HEK293T (cell line): ENCODE data around the gene SLC39A13.

Experiments
- BHLHE40 ChIP-seq: fragments of 450-650 bp; IDR thresholded peaks from 2 replicates; pipeline ENCODE4 v1.6.1; 2016; ENCODE audit warnings: mild to moderate bottlenecking, moderate library complexity, borderline replicate concordance
- FOXA1 ChIP-seq: fragments of 450-650 bp; IDR thresholded peaks from 2 replicates; pipeline ENCODE4 v1.6.1; 2016; ENCODE audit warnings: mild to moderate bottlenecking
- FOXK2 ChIP-seq: fragments of 450-650 bp; IDR thresholded peaks from 2 replicates; pipeline ENCODE4 v1.6.1; 2016; ENCODE audit warnings: mild to moderate bottlenecking
- LEF1 ChIP-seq: fragments of 450-650 bp; IDR thresholded peaks from 2 replicates; pipeline ENCODE4 v1.6.1; 2017; ENCODE audit warnings: mild to moderate bottlenecking, borderline replicate concordance
- SP1 ChIP-seq: fragments of 450-650 bp; IDR thresholded peaks from 2 replicates; pipeline ENCODE4 v1.6.1; 2017
- SUZ12 ChIP-seq: fragments of 450-650 bp; IDR thresholded peaks from 2 replicates; pipeline ENCODE4 v1.6.1; 2016; ENCODE audit warnings: mild to moderate bottlenecking
- ZNF384 ChIP-seq: fragments of 450-650 bp; IDR thresholded peaks from 2 replicates; pipeline ENCODE4 v1.6.1; 2016

DNA sequence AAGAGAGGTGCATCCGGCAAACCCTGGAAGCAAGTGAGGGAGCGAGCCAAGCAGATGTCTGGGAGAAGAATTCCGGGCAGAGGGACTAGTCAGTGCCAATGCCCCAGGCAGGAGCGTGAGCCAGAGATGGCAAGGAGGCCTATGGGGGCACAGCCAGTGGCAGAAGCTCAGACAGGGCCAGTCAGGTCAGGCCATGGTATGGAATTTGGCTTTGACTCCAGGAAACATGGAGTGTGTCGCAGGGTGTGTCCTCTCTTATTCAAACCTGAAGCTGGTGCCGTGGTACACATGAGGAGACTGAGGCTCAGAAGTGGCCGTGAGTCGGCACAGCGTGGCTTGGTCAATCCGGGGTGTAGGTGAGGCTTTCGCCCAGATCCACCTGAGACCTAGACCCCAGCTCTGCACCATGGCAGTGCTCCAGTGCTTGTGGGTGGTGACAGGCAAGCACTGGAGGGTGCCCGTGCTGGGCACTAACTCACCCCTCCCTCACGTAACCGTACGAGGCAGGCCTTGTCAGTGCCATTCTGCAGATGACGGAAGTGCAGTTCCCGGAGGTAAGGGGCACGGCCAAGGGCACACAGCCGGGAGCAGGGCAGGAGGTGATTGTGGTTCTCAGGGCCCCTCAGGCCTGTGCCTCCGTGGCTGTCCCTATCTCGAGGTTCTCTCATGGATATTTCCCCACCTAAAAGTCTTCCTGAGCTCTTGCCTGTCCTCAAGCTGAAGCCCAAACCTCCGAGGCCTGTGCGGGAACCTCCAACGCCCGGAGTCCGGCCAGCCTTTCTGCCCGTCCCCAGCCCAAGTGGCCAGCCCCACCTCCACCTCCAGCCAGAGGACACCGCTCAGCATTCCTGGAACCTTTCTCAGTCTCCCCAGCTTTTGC is 19.5 kb upstream of the SLC39A13 start:
- TF ChIP-seq SUZ12 (no peak), SP1 (no peak), FOXA1 (no peak), BHLHE40 (no peak), ZNF384 (no peak), FOXK2 (no peak), LEF1 (no peak)
